SU-DHL-6 (cell line): ENCODE results near the gene ADK.

Source experiments
- H2AFZ ChIP-seq: fragments of 200-600 bp; sonication (generic); 2 replicates; pipeline ENCODE4 v1.6.1; 2014; ENCODE audit warnings: low read depth, mild to moderate bottlenecking, moderate library complexity, mixed read lengths, antibody characterized with exemption, low read length; ENCODE audit not compliant: severe bottlenecking
- H3F3A ChIP-seq: fragments of 200-600 bp; shearing (Covaris generic); 2 replicates; pipeline ENCODE4 v1.6.0; 2016; ENCODE audit warnings: antibody characterized with exemption, mild to moderate bottlenecking; ENCODE audit not compliant: insufficient read depth
- H3K27ac ChIP-seq: fragments of 200-600 bp; sonication (generic); 2 replicates; pipeline ENCODE4 v1.5.1; 2016; ENCODE audit warnings: low read depth, mild to moderate bottlenecking, low read length, moderate library complexity, mixed read lengths
- H3K27me3 ChIP-seq: fragments of 200-600 bp; sonication (generic), shearing (Covaris generic); 2 replicates; pipeline ENCODE4 v1.6.0; 2014; ENCODE audit warnings: mild to moderate bottlenecking, low read length
- H3K36me3 ChIP-seq: fragments of 200-600 bp; sonication (generic); 2 replicates; pipeline ENCODE4 v1.6.1; 2014; ENCODE audit warnings: mild to moderate bottlenecking, low read length, mixed read lengths
- H3K4me2 ChIP-seq: fragments of 300-600, 200-600 bp; shearing (Covaris generic), sonication (generic); 2 replicates; pipeline ENCODE4 v1.6.0; 2014; ENCODE audit warnings: low read length, low read depth, mild to moderate bottlenecking; ENCODE audit not compliant: poor library complexity, severe bottlenecking
- H3K4me3 ChIP-seq: fragments of 200-600 bp; sonication (generic); 2 replicates; pipeline ENCODE4 v1.5.1; 2014; ENCODE audit warnings: antibody characterized with exemption, low read length, mild to moderate bottlenecking, mixed read lengths; ENCODE audit not compliant: insufficient read depth, poor library complexity, severe bottlenecking
- H3K79me2 ChIP-seq: fragments of 200-600 bp; sonication (generic); 2 replicates; pipeline ENCODE4 v1.6.1; 2014; ENCODE audit warnings: mild to moderate bottlenecking, low read length, moderate library complexity; ENCODE audit not compliant: insufficient read depth
- H3K9ac ChIP-seq: fragments of 200-600 bp; sonication (generic); 2 replicates; pipeline ENCODE4 v1.7.0; 2014; ENCODE audit warnings: mild to moderate bottlenecking, low read length
- H3K9me2 ChIP-seq: fragments of 200-600 bp; sonication (generic); replicated peaks from 2 replicates; pipeline ENCODE4 v1.6.1; 2014; ENCODE audit warnings: low read length; ENCODE audit not compliant: insufficient read depth
- H3K9me3 ChIP-seq: fragments of 200-600 bp; sonication (generic); 2 replicates; pipeline ENCODE4 v1.6.1; 2014; ENCODE audit warnings: low read length, mixed read lengths; ENCODE audit not compliant: insufficient read depth
- H4K20me1 ChIP-seq: fragments of 200-600 bp; sonication (generic); 2 replicates; pipeline ENCODE4 v1.6.1; 2014; ENCODE audit warnings: low read depth, mild to moderate bottlenecking, antibody characterized with exemption, low read length, moderate library complexity, mixed read lengths
- EZH2phosphoT487 ChIP-seq: fragments of 200-600 bp; sonication (generic), shearing (Covaris generic); conservative IDR thresholded peaks from 2 replicates; pipeline ENCODE4 v1.6.1; 2018; ENCODE audit warnings: mild to moderate bottlenecking, antibody characterized with exemption, low read length, moderate library complexity, mixed read lengths
- TF ChIP-seq, protein P1 (sequence below): fragments of 200-600 bp; sonication (generic); IDR thresholded peaks from one replicate; pipeline ENCODE4 v1.5.1; 2017; ENCODE audit warnings: antibody characterized with exemption, mild to moderate bottlenecking, low read length, moderate library complexity; ENCODE audit not compliant: insufficient read depth, poor library complexity, severe bottlenecking

The ADK gene

GRCh38 chr10:74383642-74384041, 232.6 kb downstream of the ADK start:
- no peaks in the 10 kb centered on the region for H3K9me3 ChIP-seq
- no peaks in the 10 kb centered on the region for H3K9me2 ChIP-seq
- H3F3A ChIP-seq = no peaks in the 10 kb centered on the region
- H4K20me1 ChIP-seq = no peaks in the 10 kb centered on the region
- no peaks in the 10 kb centered on the region for H3K79me2 ChIP-seq
- no peak overlapping the region for H3K4me2 ChIP-seq
- H3K27me3 ChIP-seq = no peaks in the 10 kb centered on the region
- no peak overlapping the region for H3K9ac ChIP-seq
- no peaks in the 10 kb centered on the region for H3K36me3 ChIP-seq
- TF ChIP-seq EZH2phosphoT487 = no peak
- TF ChIP-seq, protein P1, sequence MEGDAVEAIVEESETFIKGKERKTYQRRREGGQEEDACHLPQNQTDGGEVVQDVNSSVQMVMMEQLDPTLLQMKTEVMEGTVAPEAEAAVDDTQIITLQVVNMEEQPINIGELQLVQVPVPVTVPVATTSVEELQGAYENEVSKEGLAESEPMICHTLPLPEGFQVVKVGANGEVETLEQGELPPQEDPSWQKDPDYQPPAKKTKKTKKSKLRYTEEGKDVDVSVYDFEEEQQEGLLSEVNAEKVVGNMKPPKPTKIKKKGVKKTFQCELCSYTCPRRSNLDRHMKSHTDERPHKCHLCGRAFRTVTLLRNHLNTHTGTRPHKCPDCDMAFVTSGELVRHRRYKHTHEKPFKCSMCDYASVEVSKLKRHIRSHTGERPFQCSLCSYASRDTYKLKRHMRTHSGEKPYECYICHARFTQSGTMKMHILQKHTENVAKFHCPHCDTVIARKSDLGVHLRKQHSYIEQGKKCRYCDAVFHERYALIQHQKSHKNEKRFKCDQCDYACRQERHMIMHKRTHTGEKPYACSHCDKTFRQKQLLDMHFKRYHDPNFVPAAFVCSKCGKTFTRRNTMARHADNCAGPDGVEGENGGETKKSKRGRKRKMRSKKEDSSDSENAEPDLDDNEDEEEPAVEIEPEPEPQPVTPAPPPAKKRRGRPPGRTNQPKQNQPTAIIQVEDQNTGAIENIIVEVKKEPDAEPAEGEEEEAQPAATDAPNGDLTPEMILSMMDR = no peak
- H3K27ac ChIP-seq = no peak overlapping the region
- H3K4me3 ChIP-seq = no peak overlapping the region
- no peak overlapping the region for H2AFZ ChIP-seq

DNA sequence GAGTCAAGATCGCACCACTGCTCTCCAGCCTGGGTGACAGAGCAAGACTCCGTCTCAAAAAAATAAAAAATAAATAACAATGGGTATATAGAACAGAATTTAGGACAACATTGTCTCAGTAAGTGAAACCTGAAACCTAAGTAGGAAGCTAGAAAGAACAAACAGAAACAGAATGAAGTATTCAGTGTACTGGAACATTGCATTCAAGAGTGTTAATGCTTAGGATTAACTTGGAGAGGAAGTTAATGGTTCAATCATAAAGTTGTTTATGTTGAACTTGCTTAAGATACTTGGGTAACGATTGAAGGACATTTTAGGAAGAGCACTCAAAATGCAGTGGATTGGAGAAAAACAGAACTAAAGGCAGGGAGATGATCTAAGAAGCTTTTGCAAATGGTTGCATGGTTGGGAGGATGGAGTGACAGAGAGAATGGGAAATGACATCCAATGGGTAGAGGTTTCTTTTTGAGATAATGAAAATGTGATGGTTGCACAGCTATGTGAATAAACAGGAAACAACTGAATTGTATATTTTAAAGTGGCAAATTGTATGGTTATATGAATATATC, 233.7 kb downstream of the ADK start:
- no peaks in the 10 kb centered on the region for H3K9me3 ChIP-seq
- H3K36me3 ChIP-seq = no peaks in the 10 kb centered on the region
- H3K4me3 ChIP-seq = no peak overlapping the region
- H2AFZ ChIP-seq = no peak overlapping the region
- no peaks in the 10 kb centered on the region for H3K27me3 ChIP-seq
- no peak overlapping the region for H3K9ac ChIP-seq
- no peaks in the 10 kb centered on the region for H3K9me2 ChIP-seq
- H3F3A ChIP-seq = no peaks in the 10 kb centered on the region
- no peak overlapping the region for H3K27ac ChIP-seq
- TF ChIP-seq EZH2phosphoT487 = no peak
- TF ChIP-seq, protein P1 = no peak
- H3K79me2 ChIP-seq = no peaks in the 10 kb centered on the region
- no peak overlapping the region for H3K4me2 ChIP-seq
- no peaks in the 10 kb centered on the region for H4K20me1 ChIP-seq

- no peak overlapping the region for H3K27ac ChIP-seq
- no peak for TF ChIP-seq EZH2phosphoT487
- TF ChIP-seq, protein P1 = no peak
- no peaks in the 10 kb centered on the region for H3K27me3 ChIP-seq
- H3F3A ChIP-seq = no peaks in the 10 kb centered on the region
- H3K4me3 ChIP-seq = no peak overlapping the region
- H4K20me1 ChIP-seq = no peaks in the 10 kb centered on the region
- H3K9ac ChIP-seq = no peak overlapping the region
- H3K9me2 ChIP-seq = no peaks in the 10 kb centered on the region
- no peak overlapping the region for H2AFZ ChIP-seq
- no peaks in the 10 kb centered on the region for H3K9me3 ChIP-seq
- no peaks in the 10 kb centered on the region for H3K79me2 ChIP-seq
- no peak overlapping the region for H3K4me2 ChIP-seq
- H3K36me3 ChIP-seq = no peaks in the 10 kb centered on the region
These were observed 237.8 kb downstream of the ADK start for GRCh38 chr10:74388801-74389200.
